HepG2 (cell line): ENCODE measurements around the gene SVOPL. TPM values are rescaled to one million over a fixed set of nuclear protein-coding genes. Genes with fewer than 3 reads are reported as not detected.

Experiments
- ATAC-seq: fragments of 200-7000 bp; cut with Tn5 transposase; 3 replicates; pipeline ENCODE4 v1.9.1; 2020; ENCODE audit warnings: mild to moderate bottlenecking, moderate library complexity
- BruUV-seq: library from RNA; stranded (reverse); fragments of 400-500 nt; replicated peaks from 2 replicates; lab custom pipeline; 2021; lab: Mats Ljungman, UMichigan
- CTCF ChIA-PET: fragments of 300-600 bp; formaldehyde crosslinking; extraction: SDS; loops from one replicate; lab custom pipeline; 2021; ENCODE audit warnings: low total read pairs, inconsistent platforms, low intra/inter-chr PET ratio; lab: Yijun Ruan, JAX
- POLR2A ChIA-PET: fragments of 350-600 bp; sonication (Branson Sonifier 250); formaldehyde crosslinking; loops from one replicate; lab custom pipeline; 2020; ENCODE audit warnings: antibody characterized with exemption, inconsistent platforms; lab: Yijun Ruan, JAX
- DNase-seq: peaks from one replicate; pipeline ENCODE4 v3.0.0-alpha.2; 2015; ENCODE audit warnings: low spot score
- FAIRE-seq: peaks from 3 replicates; lab custom pipeline; 2011; peaks lifted over from hg19 to GRCh38; lab: Jason Lieb, UNC
- H2AFZ ChIP-seq: one replicate; pipeline ENCODE4 v1.6.1; 2011; ENCODE audit warnings: low read length, inconsistent platforms
- H3K27ac ChIP-seq: fragments of 300-600 bp; 3 replicates; pipeline ENCODE4 v1.8.0; 2011; ENCODE audit warnings: mixed run types, mild to moderate bottlenecking, mixed read lengths, low read length, inconsistent platforms; ENCODE audit not compliant: insufficient read depth; ENCODE audit errors: extremely low read length
- H3K27me3 ChIP-seq, 2 experiments: fragments of 200-600 bp in 1 of 2; 2 replicates in 1 of 2; 3 replicates in 1 of 2; pipeline versions ENCODE4 v1.6.0 to v1.8.0; 2011; ENCODE audit warnings: low read length in 2 of 2, mild to moderate bottlenecking in 2 of 2, moderate library complexity in 2 of 2, inconsistent platforms in 1 of 2; ENCODE audit not compliant: insufficient read depth in 2 of 2, control insufficient read depth in 1 of 2
- H3K36me3 ChIP-seq, 2 experiments: fragments of 200-600 bp in 1 of 2; replicated peaks in 1 of 2; 2 replicates in 1 of 2; 3 replicates in 1 of 2; pipeline versions ENCODE4 v1.5.1 to v1.8.0; 2011; ENCODE audit warnings: low read length in 2 of 2, inconsistent platforms in 1 of 2; ENCODE audit not compliant: insufficient read depth in 2 of 2, control insufficient read depth in 1 of 2
- H3K4me1 ChIP-seq: 2 replicates; pipeline ENCODE4 v1.5.1; 2012; ENCODE audit warnings: low read length, inconsistent platforms; ENCODE audit not compliant: insufficient read depth
- H3K4me2 ChIP-seq: 2 replicates; pipeline ENCODE4 v1.6.0; 2011; ENCODE audit warnings: low read depth, low read length, inconsistent platforms
- H3K4me3 ChIP-seq, 3 experiments: fragments of 200-600 bp in 1 of 3; sonication (generic), shearing (Covaris generic) in 1 of 3; replicated peaks in 1 of 3; 2 replicates each; pipeline ENCODE4 v1.5.1; 2011 to 2016; ENCODE audit warnings: low read length in 3 of 3, inconsistent platforms in 2 of 3, low read depth in 2 of 3, mild to moderate bottlenecking in 2 of 3, control low read depth in 1 of 3, mixed read lengths in 1 of 3; ENCODE audit not compliant: insufficient read depth in 1 of 3
- H3K79me2 ChIP-seq: one replicate; pipeline ENCODE4 v1.6.1; 2011; ENCODE audit warnings: low read length, inconsistent platforms; ENCODE audit not compliant: insufficient read depth
- H3K9ac ChIP-seq: 2 replicates; pipeline ENCODE4 v1.6.0; 2011; ENCODE audit warnings: mild to moderate bottlenecking, low read depth, low read length, inconsistent platforms; ENCODE audit not compliant: insufficient read depth
- H3K9me3 ChIP-seq: 2 replicates; pipeline ENCODE4 v1.5.1; 2012; ENCODE audit warnings: mild to moderate bottlenecking, low read length
- H4K20me1 ChIP-seq: 2 replicates; pipeline ENCODE4 v1.6.0; 2011; ENCODE audit warnings: inconsistent platforms, mild to moderate bottlenecking, low read length, moderate library complexity; ENCODE audit not compliant: insufficient read depth
- CCDC6 ChIP-seq: sonication (generic); formaldehyde crosslinking; IDR thresholded peaks from 2 replicates; pipeline ENCODE4 v1.8.1; 2022; ENCODE audit warnings: mild to moderate bottlenecking, missing genetic modification reagents, moderate library complexity
- HINFP ChIP-seq: sonication (generic); formaldehyde crosslinking; IDR thresholded peaks from 2 replicates; pipeline ENCODE4 v1.4.0; 2020; ENCODE audit warnings: low read depth, mild to moderate bottlenecking, missing genetic modification reagents
- IKZF4 ChIP-seq: sonication (generic); formaldehyde crosslinking; IDR thresholded peaks from 2 replicates; pipeline ENCODE4 v1.5.1; 2020; ENCODE audit warnings: borderline replicate concordance, mild to moderate bottlenecking, low read depth, missing genetic modification reagents; ENCODE audit errors: not compliant biosample characterization
- LCORL ChIP-seq, 2 experiments: fragments of 450-650 bp in 1 of 2; sonication (generic) in 1 of 2; formaldehyde crosslinking in 1 of 2; IDR thresholded peaks; 2 replicates each; pipeline versions ENCODE4 v1.5.0 to v1.6.1; 2017 to 2020; ENCODE audit warnings: antibody characterized with exemption in 1 of 2, missing genetic modification reagents in 1 of 2
- NFIB ChIP-seq: sonication (generic); formaldehyde crosslinking; IDR thresholded peaks from 2 replicates; pipeline ENCODE4 v1.9.0; 2021; ENCODE audit warnings: missing genetic modification reagents, mild to moderate bottlenecking, borderline replicate concordance
- RXRB ChIP-seq: IDR thresholded peaks from 2 replicates; pipeline ENCODE4 v1.6.1; 2016; ENCODE audit warnings: borderline replicate concordance, missing genetic modification reagents, missing compliant biosample characterization
- SCMH1 ChIP-seq: sonication (generic); formaldehyde crosslinking; IDR thresholded peaks from 2 replicates; pipeline ENCODE4 v1.9.0; 2021; ENCODE audit warnings: missing genetic modification reagents, mild to moderate bottlenecking, borderline replicate concordance
- SMAD1 ChIP-seq: sonication (generic); formaldehyde crosslinking; IDR thresholded peaks from 2 replicates; pipeline ENCODE4 v1.4.0; 2020; ENCODE audit warnings: missing genetic modification reagents, low read depth, mild to moderate bottlenecking, borderline replicate concordance
- ZMYM3 ChIP-seq: sonication (generic); formaldehyde crosslinking; IDR thresholded peaks from 2 replicates; pipeline ENCODE4 v1.5.1; 2020; ENCODE audit warnings: mild to moderate bottlenecking, missing genetic modification reagents
- ZNF234 ChIP-seq: sonication (generic); formaldehyde crosslinking; conservative IDR thresholded peaks from 2 replicates; pipeline ENCODE4 v1.5.1; 2020; ENCODE audit warnings: mild to moderate bottlenecking, missing genetic modification reagents
- ZNF564 ChIP-seq: sonication (generic); formaldehyde crosslinking; IDR thresholded peaks from 2 replicates; pipeline ENCODE4 v1.8.1; 2023; ENCODE audit warnings: mild to moderate bottlenecking, missing genetic modification reagents
- ZNF598 ChIP-seq: sonication (generic); formaldehyde crosslinking; IDR thresholded peaks from 2 replicates; pipeline ENCODE4 v1.5.1; 2020; ENCODE audit warnings: mild to moderate bottlenecking, missing genetic modification reagents, borderline replicate concordance
- in situ Hi-C: cut with HindIII; loops from 2 replicates; pipeline ENCODE4 v1.10.0; 2017; ENCODE audit warnings: low pct_unique_long_range_greater_than_20kb; ENCODE audit not compliant: extremely low pct_ligation_motif_present
- intact Hi-C: fragments of 100-400 bp; cut with micrococcal nuclease; formaldehyde crosslinking; loops from one replicate; pipeline ENCODE4 v1.10.0; 2022; ENCODE audit not compliant: unreplicated experiment
- polyA plus RNA-seq, 8 experiments: library from polyadenylated mRNA; depleted of rRNA in 3 of 8; stranded (reverse) in 7 of 8; unstranded in 1 of 8; fragments of >200 nt; fragmentation: Illumina TruSeq in 4 of 8; extraction: Trizol in 4 of 8; gene quantifications; 2 replicates each; pipeline versions ENCODE4 v1.2.1 to v1.2.3, GENCODE V29; 2011 to 2016; ENCODE audit warnings: low read depth in 4 of 8, missing spikeins in 1 of 8, mixed read lengths in 1 of 8; ENCODE audit not compliant: insufficient read depth in 1 of 8
- total RNA-seq, 5 experiments: library from RNA; depleted of rRNA; stranded (reverse); fragments of >200 nt; fragmentation: Illumina TruSeq; extraction: Trizol; gene quantifications; 2 replicates each; pipeline ENCODE4 v1.2.3, GENCODE V29; 2016; ENCODE audit warnings: low read depth in 1 of 5
- TF ChIP-seq, protein P1 (sequence below): sonication (generic); formaldehyde crosslinking; IDR thresholded peaks from 2 replicates; pipeline ENCODE4 v1.5.0; 2020; ENCODE audit warnings: missing genetic modification reagents, mild to moderate bottlenecking, borderline replicate concordance

SVOPL gene
- total and polyA plus RNA-seq, 2 of the 13 experiments (the other 11 are each of a cell fraction or from before 2014, with no cell fraction given) = not detected

DNA sequence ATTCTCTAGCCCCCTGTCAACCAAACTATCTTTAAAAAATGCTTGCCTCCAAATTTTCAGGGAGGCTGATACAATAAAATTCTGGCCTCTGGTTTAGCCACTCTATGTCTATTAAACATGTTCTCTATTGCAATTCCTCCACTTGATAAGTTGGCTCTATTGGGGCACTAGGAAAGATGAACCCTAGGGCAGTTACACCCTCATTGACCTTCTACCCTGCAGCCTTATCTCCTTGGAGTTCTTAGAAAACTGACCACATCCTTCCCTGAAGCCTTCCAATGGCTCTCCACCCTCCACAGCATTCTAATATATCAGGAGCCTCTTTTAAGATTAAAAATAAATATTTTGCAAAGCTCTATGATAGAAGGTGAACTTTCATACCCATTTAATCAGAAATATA is 30.6 kb downstream of the SVOPL start:
- H3K4me1 ChIP-seq = peaks cover 37% of the 10 kb centered on the region
- in situ Hi-C loops = no loop called here
- H3K4me3 ChIP-seq = no peak overlapping the region
- ChIA-PET POLR2A (no interaction called here), CTCF (no interaction called here)
- H3K79me2 ChIP-seq = no peaks in the 10 kb centered on the region
- H2AFZ ChIP-seq = no peak overlapping the region
- no peak overlapping the region for H3K27ac ChIP-seq
- H3K9ac ChIP-seq = no peak overlapping the region
- FAIRE-seq (no peak), DNase-seq (no peak), ATAC-seq (no peak)
- intact Hi-C loops = no loop called here
- no peaks in the 10 kb centered on the region for H3K27me3 ChIP-seq
- H3K9me3 ChIP-seq = no peaks in the 10 kb centered on the region
- no peak overlapping the region for H3K4me2 ChIP-seq
- no TSS peak for BruUV-seq
- TF ChIP-seq HINFP (CRISPR knock-in tag) = no peak
- TF ChIP-seq, protein P1, sequence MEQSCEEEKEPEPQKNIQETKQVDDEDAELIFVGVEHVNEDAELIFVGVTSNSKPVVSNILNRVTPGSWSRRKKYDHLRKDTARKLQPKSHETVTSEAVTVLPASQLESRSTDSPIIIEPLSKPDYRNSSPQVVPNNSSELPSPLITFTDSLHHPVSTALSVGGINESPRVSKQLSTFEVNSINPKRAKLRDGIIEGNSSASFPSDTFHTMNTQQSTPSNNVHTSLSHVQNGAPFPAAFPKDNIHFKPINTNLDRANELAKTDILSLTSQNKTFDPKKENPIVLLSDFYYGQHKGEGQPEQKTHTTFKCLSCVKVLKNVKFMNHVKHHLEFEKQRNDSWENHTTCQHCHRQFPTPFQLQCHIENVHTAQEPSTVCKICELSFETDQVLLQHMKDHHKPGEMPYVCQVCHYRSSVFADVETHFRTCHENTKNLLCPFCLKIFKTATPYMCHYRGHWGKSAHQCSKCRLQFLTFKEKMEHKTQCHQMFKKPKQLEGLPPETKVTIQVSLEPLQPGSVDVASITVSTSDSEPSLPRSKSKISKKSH (CRISPR knock-in tag) = no peak
- no peak for TF ChIP-seq ZMYM3
- no peak for TF ChIP-seq NFIB (CRISPR knock-in tag)
- TF ChIP-seq SMAD1 = no peak
- TF ChIP-seq ZNF564 (CRISPR knock-in tag) = no peak
- no peak for TF ChIP-seq ZNF234 (CRISPR knock-in tag)
- TF ChIP-seq CCDC6 (CRISPR knock-in tag) = no peak
- TF ChIP-seq LCORL (IDR thresholded peaks at IDR 0.05) = no peak
- TF ChIP-seq LCORL (CRISPR knock-in tag; IDR thresholded peaks at IDR 0.05) = no peak
- TF ChIP-seq SCMH1 (CRISPR knock-in tag) = no peak
- no peak for TF ChIP-seq ZNF598 (CRISPR knock-in tag)
- no peak for TF ChIP-seq RXRB (CRISPR knock-in tag)
- TF ChIP-seq IKZF4 (CRISPR knock-in tag) = no peak
- H4K20me1 ChIP-seq = no peaks in the 10 kb centered on the region
- H3K36me3 ChIP-seq = no peaks in the 10 kb centered on the region
